Measurements from ENCODE around the gene RAP1GDS1.

GRCh38 chr4:98310867-98311266 is 49.7 kb downstream of the RAP1GDS1 start:
- TF ChIP-seq, protein P1, sequence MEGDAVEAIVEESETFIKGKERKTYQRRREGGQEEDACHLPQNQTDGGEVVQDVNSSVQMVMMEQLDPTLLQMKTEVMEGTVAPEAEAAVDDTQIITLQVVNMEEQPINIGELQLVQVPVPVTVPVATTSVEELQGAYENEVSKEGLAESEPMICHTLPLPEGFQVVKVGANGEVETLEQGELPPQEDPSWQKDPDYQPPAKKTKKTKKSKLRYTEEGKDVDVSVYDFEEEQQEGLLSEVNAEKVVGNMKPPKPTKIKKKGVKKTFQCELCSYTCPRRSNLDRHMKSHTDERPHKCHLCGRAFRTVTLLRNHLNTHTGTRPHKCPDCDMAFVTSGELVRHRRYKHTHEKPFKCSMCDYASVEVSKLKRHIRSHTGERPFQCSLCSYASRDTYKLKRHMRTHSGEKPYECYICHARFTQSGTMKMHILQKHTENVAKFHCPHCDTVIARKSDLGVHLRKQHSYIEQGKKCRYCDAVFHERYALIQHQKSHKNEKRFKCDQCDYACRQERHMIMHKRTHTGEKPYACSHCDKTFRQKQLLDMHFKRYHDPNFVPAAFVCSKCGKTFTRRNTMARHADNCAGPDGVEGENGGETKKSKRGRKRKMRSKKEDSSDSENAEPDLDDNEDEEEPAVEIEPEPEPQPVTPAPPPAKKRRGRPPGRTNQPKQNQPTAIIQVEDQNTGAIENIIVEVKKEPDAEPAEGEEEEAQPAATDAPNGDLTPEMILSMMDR (IDR thresholded peaks at IDR 0.05) = no peak
- no peak for TF ChIP-seq ZFX (IDR thresholded peaks at IDR 0.05; ENCODE audit: borderline replicate concordance)
